Measurements from ENCODE around the gene GCNT2. TPM values are rescaled to one million over a fixed set of nuclear protein-coding genes. Genes with fewer than 3 reads are reported as not detected.
"Not testable (repeated sequence)": the region's sequence is repeated elsewhere in the genome, so short reads cannot be mapped to it uniquely, and the experiment has no call there.

GCNT2 gene
- total RNA-seq, 1 experiment from 2014 or later: 0.63 TPM

GRCh38 chr6:10569392-10570127 is 48.4 kb downstream of the GCNT2 start:
- POLR2A ChIA-PET: interaction anchor here (0.5 kb wide), 1 partner anchor 1375 kb away, joined by 3 read pairs; no protein-coding TSS in a partner anchor
- H3K9me3 Mint-ChIP-seq (ENCODE audit: unreplicated experiment): no peaks in the 10 kb centered on the region
- H3K4me1 Mint-ChIP-seq (ENCODE audit: insufficient read depth, unreplicated experiment): no peaks in the 10 kb centered on the region
- no peaks in the 10 kb centered on the region for H3K36me3 Mint-ChIP-seq (ENCODE audit: insufficient read depth, unreplicated experiment)
- intact Hi-C loops (cut with micrococcal nuclease): no loop called here
- no peak overlapping the region for H3K4me3 Mint-ChIP-seq (ENCODE audit: unreplicated experiment)
- H3K27me3 Mint-ChIP-seq (ENCODE audit: insufficient read depth, unreplicated experiment): no peaks in the 10 kb centered on the region
- CTCF ChIA-PET: interaction anchor here (0.6 to 1.0 kb wide), 2 partner anchors 59 to 91 kb away, joined by 3 to 4 read pairs; no protein-coding TSS in a partner anchor
- DNase-seq (ENCODE audit: unreplicated experiment): peak; percentile 7
- no peak overlapping the region for H3K27ac Mint-ChIP-seq (ENCODE audit: low read depth, unreplicated experiment)
- TF ChIP-seq CTCF (IDR thresholded peaks at IDR 0.05; ENCODE audit: unreplicated experiment): no peak
- BruUV-seq (replicated peaks): no TSS peak

- H3K27me3 Mint-ChIP-seq (ENCODE audit: insufficient read depth, unreplicated experiment); DNase-seq (ENCODE audit: unreplicated experiment); POLR2A ChIA-PET; H3K36me3 Mint-ChIP-seq (ENCODE audit: insufficient read depth, unreplicated experiment); H3K4me1 Mint-ChIP-seq (ENCODE audit: insufficient read depth, unreplicated experiment); H3K27ac Mint-ChIP-seq (ENCODE audit: low read depth, unreplicated experiment); H3K9me3 Mint-ChIP-seq (ENCODE audit: unreplicated experiment); BruUV-seq (replicated peaks); intact Hi-C loops (cut with micrococcal nuclease); H3K4me3 Mint-ChIP-seq (ENCODE audit: unreplicated experiment): not testable (repeated sequence)
- CTCF ChIA-PET: interaction anchor here (0.6 kb wide), 1 partner anchor 15 kb away, joined by 5 read pairs; no protein-coding TSS in a partner anchor
Observed at GRCh38 chr6:10575519-10575918, 54.4 kb downstream of the GCNT2 start.

- intact Hi-C loops (cut with micrococcal nuclease): no loop called here
- no peak for DNase-seq (ENCODE audit: unreplicated experiment)
- H3K27ac Mint-ChIP-seq (ENCODE audit: low read depth, unreplicated experiment): no peak overlapping the region
- H3K4me3 Mint-ChIP-seq (ENCODE audit: unreplicated experiment): no peak overlapping the region
- H3K27me3 Mint-ChIP-seq (ENCODE audit: insufficient read depth, unreplicated experiment): no peaks in the 10 kb centered on the region
- no peaks in the 10 kb centered on the region for H3K9me3 Mint-ChIP-seq (ENCODE audit: unreplicated experiment)
- TF ChIP-seq CTCF (IDR thresholded peaks at IDR 0.05; ENCODE audit: unreplicated experiment): no peak
- H3K4me1 Mint-ChIP-seq (ENCODE audit: insufficient read depth, unreplicated experiment): no peaks in the 10 kb centered on the region
- CTCF ChIA-PET: interaction anchor here (0.6 to 0.7 kb wide), 2 partner anchors 12 to 21 kb away, joined by 3 read pairs; no protein-coding TSS in a partner anchor
- H3K36me3 Mint-ChIP-seq (ENCODE audit: insufficient read depth, unreplicated experiment): no peaks in the 10 kb centered on the region
- BruUV-seq (replicated peaks): no TSS peak
- POLR2A ChIA-PET: no interaction called here
Observed at GRCh38 chr6:10576226-10576625, 55.1 kb downstream of the GCNT2 start.

- no peak for TF ChIP-seq CTCF (IDR thresholded peaks at IDR 0.05; ENCODE audit: unreplicated experiment)
- H3K27me3 Mint-ChIP-seq (ENCODE audit: insufficient read depth, unreplicated experiment): no peaks in the 10 kb centered on the region
- BruUV-seq (replicated peaks): no TSS peak
- no peaks in the 10 kb centered on the region for H3K36me3 Mint-ChIP-seq (ENCODE audit: insufficient read depth, unreplicated experiment)
- H3K4me3 Mint-ChIP-seq (ENCODE audit: unreplicated experiment): no peak overlapping the region
- intact Hi-C loops (cut with micrococcal nuclease): no loop called here
- H3K4me1 Mint-ChIP-seq (ENCODE audit: insufficient read depth, unreplicated experiment): no peaks in the 10 kb centered on the region
- no peak for DNase-seq (ENCODE audit: unreplicated experiment)
- ChIA-PET POLR2A (no interaction called here), CTCF (interaction anchor here (0.7 kb wide), 1 partner anchor 97 kb away, joined by 5 read pairs; no protein-coding TSS in a partner anchor)
- H3K9me3 Mint-ChIP-seq (ENCODE audit: unreplicated experiment): no peaks in the 10 kb centered on the region
- no peak overlapping the region for H3K27ac Mint-ChIP-seq (ENCODE audit: low read depth, unreplicated experiment)
Observed at GRCh38 chr6:10577112-10577511, 56.0 kb downstream of the GCNT2 start.

All from MCF 10A (cell line).